SHP77 (cell line): ENCODE data around the gene MACF1.

Experiments used
- DNase-seq, 2 experiments: peaks; one replicate each; lab custom pipeline; 2025; lab: John Stamatoyannopoulos, UW

The MACF1 gene

GRCh38 chr1:39394059-39394458 lies 189.6 kb downstream of the MACF1 start:
- no peak for DNase-seq

- no peak for DNase-seq
Measured at GRCh38 chr1:39394598-39394997, 190.1 kb downstream of the MACF1 start.

GRCh38 chr1:39395357-39395831 lies 190.9 kb downstream of the MACF1 start:
- DNase-seq, result no peak

- no peak for DNase-seq
Measured at GRCh38 chr1:39396671-39397070, 192.2 kb downstream of the MACF1 start.

GRCh38 chr1:39397487-39397886 lies 193.0 kb downstream of the MACF1 start:
- no peak for DNase-seq

GRCh38 chr1:39398278-39399021 lies 194.0 kb downstream of the MACF1 start:
- no peak for DNase-seq

- DNase-seq, result no peak
Measured at GRCh38 chr1:39401106-39401505, 196.6 kb downstream of the MACF1 start.

GRCh38 chr1:39404876-39405275 lies 200.4 kb downstream of the MACF1 start:
- DNase-seq, result no peak

GRCh38 chr1:39405358-39405757 lies 200.9 kb downstream of the MACF1 start:
- DNase-seq, result no peak

GRCh38 chr1:39406533-39407450 lies 202.3 kb downstream of the MACF1 start:
- no peak for DNase-seq

GRCh38 chr1:39407510-39407895 lies 203.0 kb downstream of the MACF1 start:
- no peak for DNase-seq

GRCh38 chr1:39407896-39408640 lies 203.6 kb downstream of the MACF1 start:
- DNase-seq, result peak in 1 of 2 experiments; percentile 68

- DNase-seq, result peak; percentile 89 to 93
Measured at GRCh38 chr1:39408641-39409054, 204.2 kb downstream of the MACF1 start.

GRCh38 chr1:39409055-39409816 lies 204.7 kb downstream of the MACF1 start:
- peak in 1 of 2 experiments; percentile 42 for DNase-seq

- peak in 1 of 2 experiments; percentile 25 for DNase-seq
Measured at GRCh38 chr1:39410915-39411436, 206.5 kb downstream of the MACF1 start.

- no peak for DNase-seq
Measured at GRCh38 chr1:39411526-39412478, 207.3 kb downstream of the MACF1 start.

GRCh38 chr1:39412892-39413291 lies 208.4 kb downstream of the MACF1 start:
- no peak for DNase-seq

GRCh38 chr1:39413902-39414528 lies 209.5 kb downstream of the MACF1 start:
- no peak for DNase-seq

GRCh38 chr1:39415553-39415952 lies 211.1 kb downstream of the MACF1 start:
- no peak for DNase-seq
